Retina (tissue), 1 donor: ENCODE results near the gene MAP4.
A peak's percentile ranks its signal among the peaks of the same experiment; 100 is the strongest.

Experiments used
- DNase-seq: peaks from one replicate; pipeline ENCODE4 v3.0.0-alpha.2; 2016

Gene MAP4

GRCh38 chr3:47825590-47825989, 190.6 kb downstream of the MAP4 start:
- no peak for DNase-seq

DNA sequence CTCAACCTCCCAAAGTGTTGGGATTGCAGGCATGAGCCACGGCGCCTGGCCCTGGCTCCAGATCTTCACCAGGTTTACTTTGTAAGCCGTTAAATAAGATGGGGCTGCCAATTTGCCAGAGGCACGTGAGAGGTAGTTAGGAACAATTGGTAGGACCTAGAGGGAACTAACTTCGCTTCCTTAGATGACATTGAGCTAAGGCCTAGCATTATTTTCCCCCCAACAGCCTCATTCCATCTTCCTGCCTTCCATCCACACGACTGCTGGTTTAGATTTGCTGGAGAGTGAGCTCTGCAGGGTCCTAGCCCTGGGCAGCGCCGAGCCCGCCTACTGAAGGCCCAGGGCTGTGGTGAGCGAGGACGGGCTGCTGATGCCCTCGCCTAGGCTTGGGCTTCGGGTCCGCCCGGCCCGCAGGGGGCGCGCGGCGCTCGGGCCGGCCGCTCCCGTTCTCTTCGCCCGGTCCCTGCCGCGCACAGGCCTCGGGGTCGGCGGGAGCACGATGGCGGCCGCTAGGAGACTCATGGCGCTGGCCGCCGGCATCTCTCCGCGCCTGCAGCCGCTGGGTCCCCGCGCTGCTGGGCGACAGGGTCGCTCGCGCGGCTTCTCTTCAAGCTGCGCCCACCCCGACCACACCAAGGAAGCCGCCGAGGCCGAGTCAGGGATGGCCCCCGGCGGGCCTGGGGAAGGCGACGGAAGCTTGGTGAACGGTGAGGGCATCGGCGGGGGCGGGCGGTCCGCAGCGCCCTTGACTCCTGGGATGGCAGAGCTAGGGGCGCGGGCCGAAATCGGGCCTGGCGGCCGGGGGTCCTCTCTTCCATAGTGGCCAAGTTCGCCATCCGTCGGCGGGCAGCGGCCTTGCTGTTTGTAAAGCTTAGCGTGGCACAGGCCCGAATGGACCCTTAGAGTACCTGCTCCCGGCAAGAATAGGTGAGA, 191.4 kb downstream of the MAP4 start:
- peak; percentile 93 for DNase-seq

GRCh38 chr3:47817609-47818008, 198.6 kb downstream of the MAP4 start:
- DNase-seq, result no peak

DNA sequence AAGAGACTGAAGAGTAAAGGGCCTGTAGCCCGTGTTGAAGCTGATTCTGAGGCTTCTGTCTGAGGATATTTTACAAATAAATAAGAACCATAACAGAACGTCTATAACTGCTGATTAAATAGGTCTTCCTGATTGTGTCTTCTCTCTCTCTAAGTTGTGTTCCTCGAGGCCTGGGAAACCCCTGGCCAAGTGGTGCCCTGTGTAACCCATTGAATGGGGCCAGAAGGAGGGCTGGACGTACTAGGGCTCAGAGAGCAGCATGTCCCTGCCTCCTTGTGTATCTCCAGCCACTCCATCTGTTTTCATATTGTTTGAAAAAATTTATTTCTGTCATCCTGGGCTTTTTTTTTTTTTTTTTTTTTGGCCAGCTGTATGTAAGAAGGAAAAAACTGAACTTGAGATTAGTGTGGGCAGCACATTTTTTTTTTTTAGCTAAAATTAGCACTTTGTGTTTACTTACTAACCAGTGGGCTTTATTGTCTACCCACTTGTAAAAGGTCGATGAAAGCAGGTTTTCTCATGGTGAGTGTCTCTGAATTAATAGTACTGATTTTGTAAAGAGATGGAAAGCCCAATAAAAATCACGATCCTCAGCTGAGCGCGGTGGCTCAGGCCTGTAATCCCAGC, 202.6 kb downstream of the MAP4 start:
- DNase-seq, result no peak

DNA sequence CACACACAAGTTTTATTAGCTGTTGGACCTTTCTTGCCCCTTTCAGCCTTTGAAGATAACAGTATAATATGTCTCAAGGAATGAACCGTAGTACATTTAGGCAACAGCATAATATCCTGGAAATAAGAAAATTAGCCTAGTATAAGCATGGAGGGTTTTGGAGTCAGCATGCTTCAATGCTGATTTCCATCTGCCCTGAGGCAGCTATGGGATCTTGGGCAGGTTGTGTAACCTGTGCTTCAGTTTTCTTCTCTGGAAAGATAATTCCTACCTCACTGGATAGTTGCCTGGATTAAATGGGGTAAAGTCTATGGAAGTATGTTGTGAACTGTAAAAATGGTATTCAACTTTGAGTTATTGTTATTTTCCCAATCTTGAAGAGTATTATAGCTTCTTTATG, 211.6 kb downstream of the MAP4 start:
- DNase-seq, result no peak

- no peak for DNase-seq
These were observed 212.7 kb downstream of the MAP4 start for GRCh38 chr3:47803480-47804025.

DNA sequence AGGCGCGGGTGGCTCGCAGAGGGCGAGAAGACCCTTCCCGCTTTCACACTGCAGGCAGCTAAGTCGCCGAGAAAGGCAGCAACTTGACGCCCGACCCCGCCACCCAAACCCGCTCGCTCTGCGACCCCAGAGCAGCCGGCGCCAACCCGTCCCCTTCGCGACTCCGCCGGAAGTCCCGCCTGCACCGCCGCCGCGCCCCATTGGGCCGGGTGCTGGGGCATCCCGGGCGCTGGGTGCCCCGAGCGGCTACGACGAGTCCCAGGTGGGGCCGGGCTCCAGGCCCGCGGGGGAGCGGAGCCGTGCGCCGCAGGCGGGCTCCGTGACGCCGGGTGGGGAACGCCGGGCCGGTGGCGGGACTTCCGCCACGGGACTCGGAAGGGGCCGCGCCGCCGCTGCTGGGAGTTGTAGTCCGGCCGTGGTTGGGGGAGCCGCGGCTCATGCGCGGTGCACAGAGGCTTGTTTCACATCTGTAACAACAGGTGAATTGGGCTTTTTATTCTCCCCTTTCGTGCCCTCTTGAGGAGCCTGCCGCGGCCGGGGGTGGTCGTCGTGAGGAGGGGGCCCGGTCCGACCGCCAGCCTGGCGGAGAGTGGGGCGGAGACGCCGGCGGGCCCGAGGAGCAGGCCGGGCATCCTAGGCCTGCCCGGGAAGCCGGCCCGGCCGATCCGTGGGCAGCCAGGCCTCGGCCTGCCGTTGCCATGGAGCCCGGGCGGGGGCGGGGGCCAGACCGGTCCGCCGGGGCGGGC, 213.3 kb downstream of the MAP4 start, which contains the start of gene DHX30:
DHX30 (plus strand) TSS at position 405 of the 746 bp plus-strand sequence. CDS start 7,546 bp downstream, outside the sequence.
- peak; percentile 95 for DNase-seq
